IgD-negative memory B cell (primary cell): ENCODE data around the gene TGM6. TPM values are rescaled to one million over a fixed set of nuclear protein-coding genes. Genes with fewer than 3 reads are reported as not detected.

Experiments used
- H3K27ac Mint-ChIP-seq, 3 donors: one replicate each; pipeline ENCODE4 v1.8.0; 2020 to 2022; ENCODE audit warnings: mild to moderate bottlenecking in 3 of 3, mixed read lengths in 3 of 3, moderate library complexity in 1 of 3
- H3K27me3 Mint-ChIP-seq: one replicate; pipeline ENCODE4 v1.8.0; 2021; ENCODE audit warnings: mixed read lengths
- H3K36me3 Mint-ChIP-seq: one replicate; pipeline ENCODE4 v1.8.0; 2020; ENCODE audit warnings: mild to moderate bottlenecking, mixed read lengths
- H3K4me1 Mint-ChIP-seq, 3 donors: one replicate each; pipeline ENCODE4 v1.8.0; 2020 to 2022; ENCODE audit warnings: mixed read lengths in 3 of 3, mild to moderate bottlenecking in 1 of 3
- H3K4me3 Mint-ChIP-seq, 4 donors: one replicate each; pipeline ENCODE4 v1.8.0; 2020 to 2022; ENCODE audit warnings: mild to moderate bottlenecking in 4 of 4, mixed read lengths in 4 of 4, moderate library complexity in 3 of 4
- H3K9me3 Mint-ChIP-seq, 3 donors: one replicate each; pipeline ENCODE4 v1.8.0; 2020 to 2021; ENCODE audit warnings: mixed read lengths in 3 of 3, mild to moderate bottlenecking in 1 of 3
- polyA plus RNA-seq: library from polyadenylated mRNA; unstranded; fragments of 300-500 nt; fragmentation: Illumina TruSeq; gene quantifications from one replicate; pipeline ENCODE4 v1.2.3, GENCODE V29; 2021

The TGM6 gene
- polyA plus RNA-seq, 1 donor from 2014 or later: not detected

DNA sequence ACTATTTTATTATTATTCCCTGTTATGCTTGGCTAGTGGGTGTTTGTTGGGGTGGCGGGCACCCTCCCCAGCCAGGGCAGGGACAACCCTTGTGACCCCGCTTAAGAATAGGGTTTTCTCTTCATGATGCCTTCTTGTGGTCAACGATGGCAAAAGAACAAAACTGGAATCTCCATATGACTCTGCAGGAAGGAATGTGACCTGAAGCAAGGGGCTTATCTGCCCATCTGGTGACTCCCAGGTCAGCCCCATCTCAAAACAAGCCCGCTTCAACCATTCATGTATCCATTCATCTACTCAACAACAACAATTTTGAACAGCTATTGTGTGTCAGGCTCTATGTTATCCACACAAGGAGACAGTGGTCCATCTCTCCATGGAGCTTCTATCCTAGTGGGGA, 30.9 kb upstream of the TGM6 start:
- H3K4me3 Mint-ChIP-seq: no peak overlapping the region
- H3K4me1 Mint-ChIP-seq: peaks cover 0 to 2% (median 0%) of the 10 kb centered on the region in 3 donors
- peaks cover 0 to 4% (median 2%) of the 10 kb centered on the region in 3 donors for H3K9me3 Mint-ChIP-seq
- peaks cover 8% of the 10 kb centered on the region for H3K27me3 Mint-ChIP-seq
- H3K36me3 Mint-ChIP-seq: no peaks in the 10 kb centered on the region
- no peak overlapping the region for H3K27ac Mint-ChIP-seq

DNA sequence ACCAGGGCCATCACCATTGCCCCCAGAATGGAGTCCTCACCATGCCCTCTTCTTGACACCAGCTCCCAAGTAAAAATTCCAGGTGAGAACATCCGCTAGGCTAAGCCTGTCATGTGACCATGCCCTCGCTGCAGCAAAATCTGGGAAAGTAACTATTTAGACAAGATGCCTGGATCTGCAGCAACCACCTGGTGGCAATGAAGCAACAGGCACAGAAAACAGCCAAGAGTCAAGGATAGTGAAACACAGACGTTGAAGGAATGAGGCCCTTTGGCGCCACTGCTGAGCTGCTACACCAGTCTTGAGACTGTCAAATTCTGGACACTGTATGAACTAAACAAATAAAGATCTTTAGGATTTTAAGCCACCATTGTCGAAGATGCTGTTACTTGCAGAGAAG, 30.1 kb upstream of the TGM6 start:
- H3K4me1 Mint-ChIP-seq: peaks cover 0 to 2% (median 0%) of the 10 kb centered on the region in 3 donors
- H3K9me3 Mint-ChIP-seq: peaks cover 0 to 4% (median 2%) of the 10 kb centered on the region in 3 donors
- no peaks in the 10 kb centered on the region for H3K36me3 Mint-ChIP-seq
- peak overlapping the region in 1 of 4 donors; percentile 22 for H3K4me3 Mint-ChIP-seq
- H3K27ac Mint-ChIP-seq: no peak overlapping the region
- H3K27me3 Mint-ChIP-seq: peaks cover 8% of the 10 kb centered on the region

DNA sequence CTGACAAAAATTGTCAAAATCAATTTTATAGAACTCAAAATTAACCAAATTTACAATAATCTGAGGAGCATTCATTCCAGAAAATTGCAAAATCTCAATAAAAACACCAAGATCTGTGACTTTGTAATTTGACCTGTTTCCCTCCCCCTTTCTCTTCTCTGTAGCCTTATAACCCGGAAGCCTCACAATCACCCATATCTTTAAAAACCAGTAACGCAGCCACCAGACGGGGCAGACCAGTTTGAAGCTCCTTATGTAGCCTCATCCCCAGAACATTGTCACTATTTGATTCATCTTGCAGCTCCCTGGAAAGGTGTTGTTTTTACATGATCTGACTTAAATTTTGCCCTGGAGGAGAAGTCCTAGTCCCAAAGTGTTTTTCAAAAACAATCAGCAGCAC, 27.5 kb upstream of the TGM6 start:
- Mint-ChIP-seq H3K4me1 (peaks cover 0 to 2% (median 0%) of the 10 kb centered on the region in 3 donors), H3K9me3 (no peaks in the 10 kb centered on the region), H3K36me3 (no peaks in the 10 kb centered on the region), H3K4me3 (no peak overlapping the region), H3K27me3 (peaks cover 4% of the 10 kb centered on the region), H3K27ac (no peak overlapping the region)

DNA sequence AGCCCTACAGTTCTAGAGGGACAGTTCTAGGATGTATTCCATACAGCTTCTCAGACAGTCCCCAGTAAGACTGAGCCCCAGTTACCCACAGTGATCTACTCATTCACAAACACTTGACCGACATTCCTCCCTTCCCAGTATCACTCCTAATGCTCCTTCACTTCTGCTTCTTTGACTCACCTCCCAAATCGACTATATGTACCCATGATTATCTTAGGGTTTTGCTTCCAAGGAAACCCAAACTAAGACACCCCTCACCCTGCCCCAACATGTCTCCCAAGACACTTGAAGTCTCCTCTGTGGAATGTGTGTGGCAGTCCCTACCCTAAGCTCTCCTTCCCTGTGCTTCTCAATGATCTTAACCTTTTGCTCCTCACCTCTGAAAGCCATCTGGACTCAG, 23.6 kb upstream of the TGM6 start:
- peaks cover 9% of the 10 kb centered on the region for H3K27me3 Mint-ChIP-seq
- peaks cover 7 to 21% (median 12%) of the 10 kb centered on the region in 3 donors for H3K9me3 Mint-ChIP-seq
- H3K4me1 Mint-ChIP-seq: no peaks in the 10 kb centered on the region
- H3K36me3 Mint-ChIP-seq: peaks cover 2% of the 10 kb centered on the region
- H3K4me3 Mint-ChIP-seq: no peak overlapping the region
- H3K27ac Mint-ChIP-seq: no peak overlapping the region

DNA sequence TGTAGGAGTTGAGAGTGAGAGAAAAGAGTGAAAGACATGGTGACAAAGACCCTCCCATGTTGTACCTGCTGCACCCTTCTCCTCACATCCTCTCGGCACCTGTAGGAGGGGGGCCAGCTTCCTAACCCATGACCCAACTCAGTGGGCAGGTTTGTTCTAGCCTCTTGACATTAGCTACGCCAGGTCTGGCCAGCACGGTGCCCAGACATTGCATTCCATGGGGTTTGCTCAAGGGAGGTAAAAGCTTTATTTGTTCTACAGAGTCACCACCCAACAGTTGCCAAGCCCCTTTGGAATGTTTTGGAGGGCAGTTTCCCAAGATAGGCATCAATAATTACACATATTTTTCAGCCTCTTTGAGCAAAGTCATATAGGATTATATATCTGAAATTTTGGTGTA, 22.7 kb upstream of the TGM6 start:
- Mint-ChIP-seq H3K9me3 (peaks cover 7 to 21% (median 12%) of the 10 kb centered on the region in 3 donors), H3K4me1 (no peaks in the 10 kb centered on the region), H3K27me3 (peaks cover 9% of the 10 kb centered on the region), H3K4me3 (no peak overlapping the region), H3K36me3 (peaks cover 2% of the 10 kb centered on the region), H3K27ac (no peak overlapping the region)

DNA sequence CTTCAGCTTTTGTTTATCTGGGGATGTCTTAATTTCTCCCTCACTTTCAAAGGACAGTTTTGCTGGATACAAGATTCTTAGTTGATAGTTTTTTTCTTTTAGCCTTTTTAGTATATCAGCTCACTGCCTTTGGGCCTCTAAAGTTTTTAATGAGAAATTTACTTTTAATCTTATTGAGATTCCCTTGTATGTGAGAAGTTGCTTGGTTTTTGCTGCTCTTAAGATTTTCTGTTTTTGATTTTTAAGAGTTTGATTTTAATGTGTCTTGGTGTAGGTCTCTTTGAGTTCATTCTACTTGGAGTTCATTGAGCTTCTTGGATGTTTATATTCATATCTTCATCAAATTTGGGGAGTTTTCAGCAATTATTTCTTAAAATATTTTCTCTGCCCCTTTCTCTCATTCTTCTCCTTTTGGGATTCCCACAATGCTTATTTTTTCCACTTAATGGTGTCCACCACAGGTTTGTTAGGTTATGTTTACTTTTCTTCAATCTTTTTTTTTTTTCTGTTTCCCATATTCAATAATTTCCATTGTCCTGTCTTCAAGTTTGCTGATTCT, 19.6 kb upstream of the TGM6 start:
- Mint-ChIP-seq H3K4me1 (no peaks in the 10 kb centered on the region), H3K36me3 (peaks cover 2% of the 10 kb centered on the region), H3K27ac (no peak overlapping the region), H3K4me3 (peak overlapping the region in 1 of 4 donors; percentile 18), H3K27me3 (peaks cover 10% of the 10 kb centered on the region), H3K9me3 (peaks cover 7 to 21% (median 14%) of the 10 kb centered on the region in 3 donors)

DNA sequence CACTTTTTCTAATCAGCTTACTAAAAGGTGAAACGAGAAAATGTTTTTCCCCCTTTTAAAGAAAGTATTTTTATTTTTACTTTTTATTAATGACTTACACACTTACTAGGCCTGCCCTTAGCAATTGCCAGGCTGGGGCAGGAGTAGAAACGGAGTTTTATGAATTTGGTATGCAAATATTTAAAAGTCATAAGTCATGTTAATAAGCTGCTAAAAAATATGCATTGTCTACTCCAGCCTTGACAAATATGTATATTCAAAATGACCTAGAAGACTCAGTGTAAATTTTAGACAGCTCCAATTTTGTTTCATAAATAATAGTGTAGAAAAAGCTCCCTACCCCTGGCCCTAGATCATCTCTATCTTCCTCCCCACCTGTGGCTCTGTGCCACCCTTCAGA, 17.5 kb upstream of the TGM6 start:
- Mint-ChIP-seq H3K4me1 (no peaks in the 10 kb centered on the region), H3K27me3 (peaks cover 12% of the 10 kb centered on the region), H3K9me3 (peaks cover 7 to 21% (median 14%) of the 10 kb centered on the region in 3 donors), H3K36me3 (peaks cover 2% of the 10 kb centered on the region), H3K27ac (no peak overlapping the region), H3K4me3 (no peak overlapping the region)

DNA sequence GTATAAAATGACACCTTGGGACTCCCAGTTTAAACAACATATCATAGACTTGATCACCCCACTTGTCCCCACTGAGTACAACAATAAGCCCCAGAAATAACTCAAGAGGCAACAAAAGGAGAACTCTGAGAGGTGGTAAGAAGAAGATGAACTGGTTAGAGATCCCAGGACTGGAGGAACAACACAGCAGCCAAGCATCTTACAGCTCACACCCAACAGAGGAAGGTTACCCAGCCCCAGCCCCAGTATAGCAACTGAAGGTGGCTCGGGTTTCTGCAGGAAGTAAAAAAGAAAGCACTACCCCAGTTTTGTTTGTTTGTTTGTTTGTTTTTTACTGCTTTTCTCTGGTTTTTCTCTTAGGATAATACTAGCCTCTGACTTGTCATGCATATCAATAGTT, 17.1 kb upstream of the TGM6 start:
- peaks cover 7 to 23% (median 14%) of the 10 kb centered on the region in 3 donors for H3K9me3 Mint-ChIP-seq
- peaks cover 12% of the 10 kb centered on the region for H3K27me3 Mint-ChIP-seq
- H3K4me3 Mint-ChIP-seq: no peak overlapping the region
- no peak overlapping the region for H3K27ac Mint-ChIP-seq
- peaks cover 2% of the 10 kb centered on the region for H3K36me3 Mint-ChIP-seq
- no peaks in the 10 kb centered on the region for H3K4me1 Mint-ChIP-seq

DNA sequence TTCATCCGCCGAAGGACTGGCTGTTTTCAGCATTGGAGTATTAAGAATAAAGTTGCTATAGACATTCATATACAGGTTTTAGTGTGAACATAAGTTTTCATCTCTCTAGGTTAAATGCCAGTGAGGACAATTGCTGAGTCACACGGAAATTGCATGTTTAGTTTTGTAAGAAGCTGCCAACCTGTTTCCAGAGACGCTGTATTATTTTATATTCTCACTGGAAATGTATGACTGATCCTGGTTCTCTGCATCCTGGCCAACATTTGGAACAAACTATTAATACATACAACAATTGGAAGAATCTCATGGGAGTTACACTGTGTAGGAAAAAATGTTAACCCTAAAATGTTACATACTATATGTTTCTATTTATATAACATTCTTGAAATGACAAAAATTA, 16.7 kb upstream of the TGM6 start:
- H3K4me3 Mint-ChIP-seq: no peak overlapping the region
- peaks cover 2% of the 10 kb centered on the region for H3K36me3 Mint-ChIP-seq

DNA sequence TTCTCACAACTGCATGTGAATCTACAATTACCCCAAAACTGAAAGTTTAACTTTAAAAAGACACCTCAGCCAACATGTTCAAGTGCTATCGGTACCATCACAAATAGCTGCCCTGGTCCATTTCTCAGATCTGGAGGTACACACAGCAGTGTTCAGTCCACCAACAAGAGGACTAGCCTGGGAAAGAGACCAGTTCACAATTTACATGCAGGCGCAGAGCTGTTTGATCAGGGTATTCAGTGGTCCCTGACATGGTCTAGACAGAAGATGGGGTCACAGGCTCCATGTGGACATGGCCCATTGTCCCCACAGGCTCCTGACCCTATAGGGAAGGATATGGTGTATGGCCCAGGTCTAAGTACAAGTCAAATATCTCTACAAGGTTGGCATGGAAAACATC, 15.6 kb upstream of the TGM6 start:
- Mint-ChIP-seq H3K27me3 (peaks cover 9% of the 10 kb centered on the region), H3K27ac (no peak overlapping the region), H3K9me3 (peaks cover under 1 to 21% (median 6%) of the 10 kb centered on the region in 3 donors), H3K36me3 (peaks cover 4% of the 10 kb centered on the region), H3K4me3 (no peak overlapping the region), H3K4me1 (no peaks in the 10 kb centered on the region)

More for the DNA sequence above, 16.7 kb upstream of the TGM6 start:
- H3K4me1 Mint-ChIP-seq: no peaks in the 10 kb centered on the region
- peaks cover 12% of the 10 kb centered on the region for H3K27me3 Mint-ChIP-seq
- H3K9me3 Mint-ChIP-seq: peaks cover 5 to 23% (median 14%) of the 10 kb centered on the region in 3 donors
- no peak overlapping the region for H3K27ac Mint-ChIP-seq

DNA sequence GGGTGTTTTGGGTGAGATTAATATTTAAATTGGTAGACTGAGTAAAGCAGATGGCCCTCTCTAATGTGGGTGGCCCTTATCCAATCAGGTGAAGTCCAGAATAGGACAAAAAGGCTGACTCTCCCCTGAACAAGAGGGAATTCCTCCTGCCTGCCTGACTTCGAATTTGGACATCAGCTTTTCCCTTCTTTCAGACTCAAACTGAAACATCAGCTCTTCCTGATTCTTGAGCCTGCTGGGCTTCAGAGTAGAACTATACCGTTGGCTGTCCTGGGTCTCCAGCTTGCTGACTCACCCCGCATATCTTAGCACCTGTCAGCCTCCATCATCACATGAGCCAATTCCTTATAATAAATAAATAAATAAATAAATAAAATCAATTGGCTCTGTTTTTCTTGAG, 15.0 kb upstream of the TGM6 start:
- peaks cover 0 to 19% (median 6%) of the 10 kb centered on the region in 3 donors for H3K9me3 Mint-ChIP-seq
- peaks cover 4% of the 10 kb centered on the region for H3K36me3 Mint-ChIP-seq
- peaks cover 11% of the 10 kb centered on the region for H3K27me3 Mint-ChIP-seq
- no peaks in the 10 kb centered on the region for H3K4me1 Mint-ChIP-seq
- peak overlapping the region in 1 of 3 donors; percentile 59 for H3K27ac Mint-ChIP-seq
- no peak overlapping the region for H3K4me3 Mint-ChIP-seq

DNA sequence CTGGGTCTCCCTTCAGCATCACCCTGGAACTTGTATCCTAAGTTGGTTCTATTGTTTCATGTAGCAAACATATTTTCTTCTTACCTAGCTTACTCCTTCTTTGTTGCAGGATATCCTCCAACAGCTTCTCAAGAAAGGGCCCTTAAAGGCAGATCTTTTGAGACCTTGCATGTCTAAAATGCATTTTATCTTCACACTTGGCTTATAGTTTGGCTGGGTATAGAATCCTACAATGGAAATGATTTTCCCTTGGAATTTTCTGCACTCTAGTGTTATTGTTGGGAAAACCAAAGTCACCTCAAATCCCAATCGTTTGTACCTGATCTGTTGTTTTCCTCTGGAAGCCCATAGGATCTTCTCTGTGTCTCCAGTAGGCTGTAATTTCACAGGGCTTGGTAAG, 12.1 kb upstream of the TGM6 start:
- H3K27ac Mint-ChIP-seq: no peak overlapping the region
- no peak overlapping the region for H3K4me3 Mint-ChIP-seq
- peaks cover 20% of the 10 kb centered on the region for H3K27me3 Mint-ChIP-seq
- H3K4me1 Mint-ChIP-seq: no peaks in the 10 kb centered on the region
- H3K9me3 Mint-ChIP-seq: peaks cover 0 to 5% (median 0%) of the 10 kb centered on the region in 3 donors
- peaks cover 2% of the 10 kb centered on the region for H3K36me3 Mint-ChIP-seq

DNA sequence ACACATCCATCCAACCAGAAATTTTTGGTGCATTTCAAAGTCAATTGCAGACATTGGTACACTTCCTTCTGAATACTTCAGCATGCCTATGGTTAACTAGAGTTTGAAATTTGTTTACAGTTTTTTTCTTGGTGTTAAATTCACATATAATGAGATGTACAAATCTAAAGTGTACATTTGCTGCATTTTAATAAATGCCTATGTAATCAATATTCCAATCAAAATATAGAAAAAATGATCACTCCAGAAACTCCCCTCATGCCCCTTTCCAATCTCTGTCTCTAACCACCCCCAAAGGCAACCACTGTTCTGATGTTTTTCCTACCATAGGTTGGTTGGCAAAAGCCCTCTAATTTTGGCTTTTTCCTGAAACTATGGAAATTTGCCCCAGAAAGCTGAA, 7.6 kb upstream of the TGM6 start:
- H3K4me1 Mint-ChIP-seq: no peaks in the 10 kb centered on the region
- H3K4me3 Mint-ChIP-seq: no peak overlapping the region

DNA sequence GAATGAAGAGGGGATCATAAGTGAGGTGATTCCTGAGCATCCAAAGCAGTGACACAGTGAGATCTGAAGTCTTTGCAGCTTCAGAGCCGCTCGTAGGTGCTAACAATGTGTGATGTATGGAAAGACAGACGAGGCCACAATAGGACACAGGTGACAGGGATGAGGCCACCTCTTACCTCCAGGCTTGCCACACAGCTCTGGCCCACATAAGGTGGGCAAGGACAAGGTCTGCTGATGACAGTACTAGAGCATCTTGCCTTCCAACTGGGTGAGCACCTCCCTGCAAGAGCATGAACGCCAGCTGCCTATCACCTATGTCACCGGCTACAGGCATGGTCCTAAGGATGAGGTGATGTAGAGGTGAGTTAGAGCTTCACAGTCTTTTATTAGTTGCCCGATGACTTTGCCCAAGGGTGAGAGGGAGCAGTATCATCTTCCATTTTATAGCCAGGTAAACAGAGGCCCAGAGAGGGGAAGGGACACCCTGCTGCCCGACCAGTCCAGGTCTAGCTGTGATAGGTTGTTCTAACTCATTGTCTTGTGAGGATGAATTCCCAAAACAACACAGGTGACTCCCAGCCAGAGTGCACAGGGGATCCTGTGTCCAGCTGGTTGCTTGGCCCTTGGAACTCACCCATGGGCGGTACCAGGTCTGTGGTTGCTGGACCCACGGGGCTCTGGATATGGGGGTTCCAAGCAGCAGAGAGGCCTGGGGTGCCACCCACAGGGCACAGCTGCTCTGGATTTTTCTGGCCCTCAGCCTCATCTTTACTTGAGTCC, 6.2 kb upstream of the TGM6 start:
- Mint-ChIP-seq H3K27me3 (peaks cover 18% of the 10 kb centered on the region), H3K27ac (no peak overlapping the region)

More for the DNA sequence above, 7.6 kb upstream of the TGM6 start:
- H3K9me3 Mint-ChIP-seq: peaks cover 0 to 5% (median 0%) of the 10 kb centered on the region in 3 donors
- no peak overlapping the region for H3K27ac Mint-ChIP-seq
- H3K27me3 Mint-ChIP-seq: peaks cover 18% of the 10 kb centered on the region
- H3K36me3 Mint-ChIP-seq: peaks cover 2% of the 10 kb centered on the region

DNA sequence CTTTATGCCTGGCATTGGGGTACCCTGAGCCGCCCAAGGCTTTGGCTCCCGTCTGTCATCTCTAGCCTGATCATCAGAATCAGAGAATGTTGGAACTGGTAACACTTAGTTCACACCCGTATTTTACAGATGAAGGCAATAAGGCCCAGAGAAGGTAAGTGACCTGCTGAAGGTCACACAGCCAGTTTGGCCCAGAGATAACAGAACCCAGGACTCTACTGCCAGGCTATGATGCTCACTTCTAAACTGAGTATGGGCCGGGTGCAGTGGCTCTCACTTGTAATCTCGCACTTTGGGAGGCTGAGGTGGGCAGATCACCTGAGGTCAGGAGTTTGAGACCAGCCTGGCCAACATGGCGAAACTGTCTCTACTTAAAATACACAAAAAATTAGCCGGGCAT, 1.8 kb upstream of the TGM6 start:
- no peak overlapping the region for H3K27ac Mint-ChIP-seq
- H3K27me3 Mint-ChIP-seq: peaks cover 2% of the 10 kb centered on the region
- H3K9me3 Mint-ChIP-seq: peaks cover 0 to 2% (median 0%) of the 10 kb centered on the region in 3 donors
- no peak overlapping the region for H3K4me3 Mint-ChIP-seq
- H3K4me1 Mint-ChIP-seq: no peaks in the 10 kb centered on the region
- H3K36me3 Mint-ChIP-seq: no peaks in the 10 kb centered on the region

More for the DNA sequence above, 6.2 kb upstream of the TGM6 start:
- no peak overlapping the region for H3K4me3 Mint-ChIP-seq
- peaks cover 2% of the 10 kb centered on the region for H3K36me3 Mint-ChIP-seq
- no peaks in the 10 kb centered on the region for H3K4me1 Mint-ChIP-seq
- H3K9me3 Mint-ChIP-seq: no peaks in the 10 kb centered on the region
